ENCODE results near the gene REEP2. TPM values are rescaled to one million over a fixed set of nuclear protein-coding genes. Genes with fewer than 3 reads are reported as not detected.

The REEP2 gene
- total RNA-seq, 1 experiment from 2014 or later: 4.9 TPM

DNA sequence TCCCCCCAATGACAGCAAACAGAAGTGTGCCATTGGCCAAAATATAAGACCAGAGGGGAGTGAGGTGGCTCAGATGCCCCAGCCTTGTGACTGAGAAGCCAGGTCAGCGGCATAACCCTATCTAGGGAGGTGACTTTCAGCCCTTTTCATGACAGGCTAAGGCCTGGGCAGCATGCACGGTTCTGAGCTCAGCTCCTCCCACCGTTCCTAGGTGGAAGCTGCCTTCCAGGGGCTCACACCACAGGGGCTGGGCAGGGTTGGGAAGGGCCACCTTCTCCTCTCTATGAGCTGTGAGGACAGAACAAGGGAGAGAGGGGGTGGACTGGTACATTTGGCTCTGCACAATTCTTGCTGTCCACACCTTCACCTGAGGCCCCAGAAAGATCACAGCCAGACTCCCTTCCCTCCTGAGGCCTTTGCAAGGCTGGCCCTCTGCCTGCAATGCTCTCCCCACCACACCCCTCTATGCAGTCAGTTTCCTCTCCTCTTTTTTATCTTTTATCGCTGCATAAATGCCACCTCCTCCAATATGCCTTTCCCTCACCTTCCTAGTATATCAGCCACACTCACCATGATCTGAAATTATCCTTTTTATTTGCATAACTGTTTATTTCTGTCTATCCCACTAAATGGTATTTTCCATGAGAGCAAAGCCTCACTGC is 21.3 kb downstream of the REEP2 start:
- intact Hi-C loops (cut with micrococcal nuclease): no loop called here
- ATAC-seq: no peak

More for the DNA sequence above, 21.3 kb downstream of the REEP2 start:
- H3K9me2 ChIP-seq (ENCODE audit: insufficient read depth): no peaks in the 10 kb centered on the region
- H3K4me2 ChIP-seq (ENCODE audit: low read length): no peak overlapping the region
- H3K4me3 ChIP-seq (replicated peaks in 1 of 2; ENCODE audit: low read depth in 1 of 2, low read length in 2 of 2): no peak overlapping the region
- no peaks in the 10 kb centered on the region for H3K9me3 ChIP-seq (ENCODE audit: control insufficient read depth in 1 of 2, insufficient read depth in 1 of 2, low read depth in 1 of 2, low read length in 2 of 2)
- no peaks in the 10 kb centered on the region for H4K20me1 ChIP-seq (ENCODE audit: insufficient read depth)
- DNase-seq (ENCODE audit: low read depth, low spot score): no peak
- H3K36me3 ChIP-seq (ENCODE audit: control insufficient read depth in 1 of 2, insufficient read depth in 2 of 2, low read length in 2 of 2): no peaks in the 10 kb centered on the region
- no peaks in the 10 kb centered on the region for H3K79me2 ChIP-seq (ENCODE audit: insufficient read depth, low read length)
- no peak overlapping the region for H3K27ac ChIP-seq (ENCODE audit: low read depth, low read length)
- H3K4me1 ChIP-seq (ENCODE audit: control insufficient read depth in 1 of 2, insufficient read depth in 2 of 2, low read length in 2 of 2): peaks cover 0 to 25% of the 10 kb centered on the region in 2 experiments; a peak in 3 of 4 replicates
- no peak overlapping the region for H3K9ac ChIP-seq (ENCODE audit: low read length)
- no peaks in the 10 kb centered on the region for H3K27me3 ChIP-seq (ENCODE audit: insufficient read depth, low read length)
- POLR2A ChIA-PET: no interaction called here
- CTCF ChIA-PET: interaction anchor here (1.3 kb wide), 1 partner anchor 44 kb away, joined by 3 read pairs; no protein-coding TSS in a partner anchor
- TF ChIP-seq, protein P1, sequence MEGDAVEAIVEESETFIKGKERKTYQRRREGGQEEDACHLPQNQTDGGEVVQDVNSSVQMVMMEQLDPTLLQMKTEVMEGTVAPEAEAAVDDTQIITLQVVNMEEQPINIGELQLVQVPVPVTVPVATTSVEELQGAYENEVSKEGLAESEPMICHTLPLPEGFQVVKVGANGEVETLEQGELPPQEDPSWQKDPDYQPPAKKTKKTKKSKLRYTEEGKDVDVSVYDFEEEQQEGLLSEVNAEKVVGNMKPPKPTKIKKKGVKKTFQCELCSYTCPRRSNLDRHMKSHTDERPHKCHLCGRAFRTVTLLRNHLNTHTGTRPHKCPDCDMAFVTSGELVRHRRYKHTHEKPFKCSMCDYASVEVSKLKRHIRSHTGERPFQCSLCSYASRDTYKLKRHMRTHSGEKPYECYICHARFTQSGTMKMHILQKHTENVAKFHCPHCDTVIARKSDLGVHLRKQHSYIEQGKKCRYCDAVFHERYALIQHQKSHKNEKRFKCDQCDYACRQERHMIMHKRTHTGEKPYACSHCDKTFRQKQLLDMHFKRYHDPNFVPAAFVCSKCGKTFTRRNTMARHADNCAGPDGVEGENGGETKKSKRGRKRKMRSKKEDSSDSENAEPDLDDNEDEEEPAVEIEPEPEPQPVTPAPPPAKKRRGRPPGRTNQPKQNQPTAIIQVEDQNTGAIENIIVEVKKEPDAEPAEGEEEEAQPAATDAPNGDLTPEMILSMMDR (IDR thresholded peaks at IDR 0.05 in 2 of 3, conservative IDR thresholded peaks at IDR 0.05 in 1 of 3; ENCODE audit: borderline replicate concordance in 1 of 3, insufficient read depth in 1 of 3, low read depth in 2 of 3, low read length in 2 of 3): no peak
- TF ChIP-seq SRF (IDR thresholded peaks at IDR 0.05; ENCODE audit: low read depth) (no peak), YY1 (IDR thresholded peaks at IDR 0.05; ENCODE audit: extremely low read depth, insufficient replicate concordance, low read depth, low read length) (no peak), ELF1 (IDR thresholded peaks at IDR 0.05; ENCODE audit: borderline replicate concordance, low read depth) (no peak), RAD21 (IDR thresholded peaks at IDR 0.05; ENCODE audit: low read depth) (no peak), ZFX (IDR thresholded peaks at IDR 0.05) (no peak), JUND (IDR thresholded peaks at IDR 0.05) (no peak), TCF7L2 (IDR thresholded peaks at IDR 0.05; ENCODE audit: borderline replicate concordance, extremely low read depth, insufficient read depth, insufficient read length) (no peak), EZH2 (IDR thresholded peaks at IDR 0.05) (no peak), ZNF274 (IDR thresholded peaks at IDR 0.05; ENCODE audit: low read depth, low read length) (no peak), EGR1 (IDR thresholded peaks at IDR 0.05; ENCODE audit: low read depth) (no peak), FOSL1 (IDR thresholded peaks at IDR 0.05; ENCODE audit: low read depth) (no peak), SP1 (IDR thresholded peaks at IDR 0.05; ENCODE audit: low read depth) (no peak), CEBPB (IDR thresholded peaks at IDR 0.05; ENCODE audit: low read depth) (no peak), POLR2A (IDR thresholded peaks at IDR 0.05; ENCODE audit: borderline replicate concordance, extremely low read depth, insufficient read depth, insufficient read length) (no peak), POLR2AphosphoS5 (IDR thresholded peaks at IDR 0.05; ENCODE audit: low read depth, low read length) (no peak)
- TF ChIP-seq, protein P2, sequence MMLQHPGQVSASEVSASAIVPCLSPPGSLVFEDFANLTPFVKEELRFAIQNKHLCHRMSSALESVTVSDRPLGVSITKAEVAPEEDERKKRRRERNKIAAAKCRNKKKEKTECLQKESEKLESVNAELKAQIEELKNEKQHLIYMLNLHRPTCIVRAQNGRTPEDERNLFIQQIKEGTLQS (IDR thresholded peaks at IDR 0.05): no peak
- TF ChIP-seq, protein P3, sequence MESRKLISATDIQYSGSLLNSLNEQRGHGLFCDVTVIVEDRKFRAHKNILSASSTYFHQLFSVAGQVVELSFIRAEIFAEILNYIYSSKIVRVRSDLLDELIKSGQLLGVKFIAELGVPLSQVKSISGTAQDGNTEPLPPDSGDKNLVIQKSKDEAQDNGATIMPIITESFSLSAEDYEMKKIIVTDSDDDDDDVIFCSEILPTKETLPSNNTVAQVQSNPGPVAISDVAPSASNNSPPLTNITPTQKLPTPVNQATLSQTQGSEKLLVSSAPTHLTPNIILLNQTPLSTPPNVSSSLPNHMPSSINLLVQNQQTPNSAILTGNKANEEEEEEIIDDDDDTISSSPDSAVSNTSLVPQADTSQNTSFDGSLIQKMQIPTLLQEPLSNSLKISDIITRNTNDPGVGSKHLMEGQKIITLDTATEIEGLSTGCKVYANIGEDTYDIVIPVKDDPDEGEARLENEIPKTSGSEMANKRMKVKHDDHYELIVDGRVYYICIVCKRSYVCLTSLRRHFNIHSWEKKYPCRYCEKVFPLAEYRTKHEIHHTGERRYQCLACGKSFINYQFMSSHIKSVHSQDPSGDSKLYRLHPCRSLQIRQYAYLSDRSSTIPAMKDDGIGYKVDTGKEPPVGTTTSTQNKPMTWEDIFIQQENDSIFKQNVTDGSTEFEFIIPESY (IDR thresholded peaks at IDR 0.05; ENCODE audit: extremely low read depth, insufficient replicate concordance, low read length): no peak
- TF ChIP-seq, protein P4, sequence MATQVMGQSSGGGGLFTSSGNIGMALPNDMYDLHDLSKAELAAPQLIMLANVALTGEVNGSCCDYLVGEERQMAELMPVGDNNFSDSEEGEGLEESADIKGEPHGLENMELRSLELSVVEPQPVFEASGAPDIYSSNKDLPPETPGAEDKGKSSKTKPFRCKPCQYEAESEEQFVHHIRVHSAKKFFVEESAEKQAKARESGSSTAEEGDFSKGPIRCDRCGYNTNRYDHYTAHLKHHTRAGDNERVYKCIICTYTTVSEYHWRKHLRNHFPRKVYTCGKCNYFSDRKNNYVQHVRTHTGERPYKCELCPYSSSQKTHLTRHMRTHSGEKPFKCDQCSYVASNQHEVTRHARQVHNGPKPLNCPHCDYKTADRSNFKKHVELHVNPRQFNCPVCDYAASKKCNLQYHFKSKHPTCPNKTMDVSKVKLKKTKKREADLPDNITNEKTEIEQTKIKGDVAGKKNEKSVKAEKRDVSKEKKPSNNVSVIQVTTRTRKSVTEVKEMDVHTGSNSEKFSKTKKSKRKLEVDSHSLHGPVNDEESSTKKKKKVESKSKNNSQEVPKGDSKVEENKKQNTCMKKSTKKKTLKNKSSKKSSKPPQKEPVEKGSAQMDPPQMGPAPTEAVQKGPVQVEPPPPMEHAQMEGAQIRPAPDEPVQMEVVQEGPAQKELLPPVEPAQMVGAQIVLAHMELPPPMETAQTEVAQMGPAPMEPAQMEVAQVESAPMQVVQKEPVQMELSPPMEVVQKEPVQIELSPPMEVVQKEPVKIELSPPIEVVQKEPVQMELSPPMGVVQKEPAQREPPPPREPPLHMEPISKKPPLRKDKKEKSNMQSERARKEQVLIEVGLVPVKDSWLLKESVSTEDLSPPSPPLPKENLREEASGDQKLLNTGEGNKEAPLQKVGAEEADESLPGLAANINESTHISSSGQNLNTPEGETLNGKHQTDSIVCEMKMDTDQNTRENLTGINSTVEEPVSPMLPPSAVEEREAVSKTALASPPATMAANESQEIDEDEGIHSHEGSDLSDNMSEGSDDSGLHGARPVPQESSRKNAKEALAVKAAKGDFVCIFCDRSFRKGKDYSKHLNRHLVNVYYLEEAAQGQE (IDR thresholded peaks at IDR 0.05; ENCODE audit: low read depth): no peak
- RAD21 ChIA-PET (ENCODE audit: low non-redundant PET in 1 of 2, low total read pairs in 2 of 2, uncharacterized antibody in 2 of 2, unreplicated experiment in 2 of 2): no interaction called here
- no peak overlapping the region for H2AFZ ChIP-seq (ENCODE audit: low read depth, low read length, poor library complexity, severe bottlenecking)
- no TSS peak for BruUV-seq (replicated peaks)
